Stimulated activated CD8-positive, alpha-beta memory T cell treated with anti-CD3 and anti-CD28 coated beads, Interleukin-4, amount 100 ng/mL, for 1 hour (primary cell): ENCODE results near the gene GPR137.

ENCODE experiments used
- DNase-seq, 2 donors: peaks; one replicate each; pipeline ENCODE4 v3.0.0-alpha.2; 2020; ENCODE audit warnings: low read depth in 2 of 2, low spot score in 1 of 2

Gene GPR137

DNA sequence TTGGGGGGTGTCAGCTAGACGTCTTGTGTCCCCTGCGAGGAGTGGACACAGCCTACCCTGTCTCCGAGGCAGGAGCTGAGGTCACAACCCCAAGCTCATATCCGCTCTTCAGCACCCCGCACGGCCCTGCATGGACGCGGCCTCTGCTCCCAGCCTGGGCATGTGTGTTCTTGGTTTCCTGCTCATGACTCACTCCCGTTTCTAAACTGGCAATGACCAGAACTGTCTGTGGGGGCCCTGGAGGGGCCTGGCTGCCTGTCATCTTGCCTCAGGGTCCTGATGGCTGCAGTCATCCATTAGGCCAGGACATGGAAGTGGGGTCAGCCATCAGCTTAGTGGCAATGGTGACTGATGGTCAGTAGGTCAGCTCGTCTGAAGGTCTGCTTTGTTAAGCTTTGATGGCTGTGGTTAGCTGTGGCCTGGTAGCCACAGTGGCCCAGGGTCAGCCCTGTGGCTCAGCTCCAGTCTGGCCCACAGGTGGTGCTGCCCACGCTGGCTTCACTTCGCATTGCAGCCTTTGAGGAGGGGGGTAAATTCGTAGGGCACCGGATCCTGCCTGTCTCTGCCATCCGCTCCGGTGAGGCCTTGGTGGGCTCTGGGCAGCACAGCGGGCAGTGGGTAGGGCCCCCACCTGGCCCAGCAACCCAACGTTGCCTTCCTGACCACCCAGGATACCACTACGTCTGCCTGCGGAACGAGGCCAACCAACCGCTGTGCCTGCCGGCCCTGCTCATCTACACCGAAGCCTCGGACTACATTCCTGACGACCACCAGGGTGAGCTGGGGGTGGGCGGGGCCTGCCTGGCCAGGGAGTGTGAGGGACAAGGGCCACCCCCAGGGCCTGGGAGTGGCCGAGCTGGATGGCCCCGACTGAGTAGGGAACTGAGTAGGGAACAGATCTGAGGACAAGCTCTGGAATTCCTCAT, 22.4 kb upstream of the GPR137 start:
- DNase-seq: no peak

GRCh38 chr11:64263947-64264317, 21.7 kb upstream of the GPR137 start:
- no peak for DNase-seq

DNA sequence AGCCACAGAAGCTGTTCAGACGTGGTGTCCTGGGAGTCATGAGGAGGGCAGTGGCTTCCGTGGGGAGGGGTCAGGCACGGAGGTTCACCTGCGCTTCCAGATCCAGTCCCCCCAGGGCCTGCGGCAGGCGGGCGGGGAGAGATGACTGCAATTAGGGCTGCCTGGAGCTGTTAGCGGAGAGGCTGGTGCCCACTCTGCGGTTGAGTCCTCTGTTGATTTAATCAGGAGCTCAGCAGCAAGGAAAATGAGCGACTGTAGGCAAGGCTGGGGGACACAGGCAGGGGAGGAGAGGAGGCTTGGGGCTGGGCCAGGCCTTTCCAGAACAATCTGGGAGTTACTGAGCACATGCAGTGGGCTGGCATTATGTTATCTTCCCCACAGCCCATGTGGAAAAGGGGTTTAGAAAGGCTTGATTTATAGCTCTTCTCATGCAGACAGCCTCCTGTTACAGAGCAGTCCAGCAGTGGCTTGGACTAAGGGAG, 21.2 kb upstream of the GPR137 start:
- no peak for DNase-seq

DNA sequence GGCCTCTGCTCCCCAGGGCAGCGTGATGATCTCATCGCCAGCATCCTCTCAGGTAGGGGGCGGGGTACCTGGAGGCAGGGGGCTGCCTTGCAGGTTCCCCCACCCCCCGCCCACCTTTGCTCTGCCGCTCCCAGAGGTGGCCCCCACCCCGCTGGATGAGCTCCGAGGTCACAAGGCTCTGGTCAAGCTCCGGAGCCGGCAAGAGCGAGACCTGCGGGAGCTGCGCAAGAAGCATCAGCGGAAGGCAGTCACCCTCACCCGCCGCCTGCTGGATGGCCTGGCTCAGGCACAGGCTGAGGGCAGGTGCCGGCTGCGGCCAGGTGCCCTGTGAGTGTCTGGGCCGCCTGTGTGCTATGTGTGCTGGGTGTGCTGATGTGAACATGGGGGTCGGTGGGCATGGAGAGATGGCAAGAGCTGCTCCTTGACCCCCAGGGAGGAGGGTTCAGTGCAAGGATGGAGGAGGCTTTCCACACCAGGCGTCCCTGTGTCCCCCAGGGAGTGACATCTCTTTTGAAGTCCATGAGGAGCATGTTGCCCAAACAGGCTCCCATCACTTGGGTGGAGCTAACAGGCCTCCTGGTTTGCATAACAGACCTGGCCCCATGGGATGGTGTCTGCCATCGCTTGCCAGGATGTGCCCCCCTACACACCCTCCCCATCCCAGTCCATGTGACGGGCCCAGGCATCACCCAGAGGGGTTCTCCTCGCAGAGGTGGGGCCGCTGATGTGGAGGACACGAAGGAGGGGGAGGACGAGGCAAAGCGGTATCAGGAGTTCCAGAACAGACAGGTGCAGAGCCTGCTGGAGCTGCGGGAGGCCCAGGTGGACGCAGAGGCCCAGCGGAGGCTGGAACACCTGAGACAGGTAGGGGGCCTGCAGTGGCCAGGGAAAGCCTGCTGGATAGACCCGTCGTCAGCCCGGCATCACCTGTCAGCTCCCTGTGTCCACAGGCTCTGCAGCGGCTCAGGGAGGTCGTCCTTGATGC, 20.2 kb upstream of the GPR137 start:
- no peak for DNase-seq

- DNase-seq: no peak
Measured at GRCh38 chr11:64266339-64266738, 19.3 kb upstream of the GPR137 start.

- no peak for DNase-seq
Measured at GRCh38 chr11:64267207-64267945, 18.3 kb upstream of the GPR137 start.

GRCh38 chr11:64268025-64268892, 17.4 kb upstream of the GPR137 start:
- no peak for DNase-seq

- no peak for DNase-seq
Measured at GRCh38 chr11:64268893-64269539, 16.6 kb upstream of the GPR137 start.

DNA sequence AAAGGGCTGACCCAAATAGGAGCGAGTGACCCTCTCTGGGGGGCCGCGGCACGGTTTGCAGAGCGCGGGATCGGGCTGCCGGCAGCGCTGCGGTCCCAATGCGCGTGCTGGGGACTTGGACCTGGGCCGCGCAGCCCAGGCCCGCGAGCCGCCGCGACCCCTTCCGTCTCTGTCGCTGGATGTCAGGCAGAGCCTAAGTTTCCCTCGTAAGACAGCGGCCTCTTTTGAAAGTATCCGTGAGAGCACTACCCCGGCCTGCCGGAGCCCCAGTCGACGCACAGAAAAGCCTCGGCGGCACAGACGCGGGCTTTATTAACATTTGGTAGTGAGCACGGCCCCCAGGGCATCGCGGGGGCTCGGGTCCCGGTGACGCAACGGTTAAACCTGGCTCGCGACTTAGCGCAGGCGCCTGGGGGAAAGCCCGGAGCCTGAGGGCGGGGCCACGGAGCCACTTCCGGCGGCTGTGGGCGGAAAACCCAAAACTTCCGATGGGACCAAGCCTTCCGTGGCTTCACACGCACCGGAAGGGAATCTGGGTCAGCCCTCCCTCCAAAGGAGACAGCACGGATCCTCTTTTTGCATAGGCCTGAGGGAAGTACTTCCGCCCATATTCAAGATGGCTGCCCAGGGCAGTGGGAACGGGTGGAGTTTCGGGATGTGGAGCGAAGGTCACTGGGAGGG, 16.0 kb upstream of the GPR137 start:
- peak; percentile 93 to 95 for DNase-seq

- DNase-seq: no peak
Measured at GRCh38 chr11:64275031-64275800, 10.4 kb upstream of the GPR137 start.

DNA sequence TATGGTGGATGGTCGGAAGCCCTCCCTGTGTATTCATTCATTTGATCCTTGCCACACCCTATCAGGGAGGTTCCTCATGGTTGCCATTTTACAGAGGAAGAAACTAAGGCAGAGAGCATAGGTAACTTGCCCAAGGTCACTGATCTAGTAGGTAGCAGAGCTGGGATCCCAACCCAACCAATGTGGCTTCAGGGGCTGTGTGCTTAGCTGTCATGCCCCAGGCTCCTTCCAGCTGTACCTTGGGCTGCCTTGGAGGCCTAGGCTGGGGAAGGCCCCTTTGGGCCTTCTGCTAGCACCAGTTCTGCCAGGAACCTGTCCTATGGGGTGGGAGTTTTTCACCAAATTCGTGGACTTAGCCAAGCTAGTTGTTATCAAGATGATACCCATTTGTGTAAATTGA, 9.8 kb upstream of the GPR137 start:
- DNase-seq: no peak

DNA sequence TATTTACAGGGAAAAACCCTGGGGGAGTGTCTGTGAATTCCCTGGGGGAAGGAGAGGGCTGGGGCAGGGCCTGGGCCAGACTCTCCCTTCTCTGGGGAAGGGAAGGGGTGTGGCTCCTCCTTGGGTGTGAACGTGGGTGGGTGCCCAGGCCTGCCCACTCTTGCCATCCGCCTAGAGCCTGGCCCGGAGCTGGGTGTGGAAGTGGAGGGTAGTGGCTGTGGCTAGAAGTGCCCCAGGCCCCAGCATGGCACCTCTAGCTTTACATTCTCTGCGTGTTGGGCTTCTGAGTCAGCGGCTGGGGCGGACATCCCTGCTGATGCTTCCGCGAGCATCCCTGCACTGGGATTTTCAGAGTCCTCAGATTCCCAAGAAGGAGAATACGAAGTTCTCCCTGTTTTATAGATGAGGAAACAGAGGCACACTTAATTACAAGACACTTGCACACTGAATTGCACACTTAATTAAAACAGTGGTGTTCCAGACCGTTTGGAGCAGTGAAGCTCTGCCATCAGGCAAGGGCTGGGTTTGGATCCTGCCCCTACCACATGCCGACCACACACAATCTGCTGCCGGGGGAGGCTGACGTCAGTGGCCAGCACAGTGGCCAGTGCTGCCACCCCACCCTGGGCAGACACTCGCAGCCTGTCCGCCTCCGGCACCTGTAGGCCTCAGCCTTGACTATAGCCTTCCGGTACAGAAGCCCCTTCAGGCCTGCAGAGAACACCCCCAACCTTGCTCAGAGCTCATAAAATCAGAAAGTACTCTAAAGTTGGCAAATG, 8.8 kb upstream of the GPR137 start:
- no peak for DNase-seq

DNA sequence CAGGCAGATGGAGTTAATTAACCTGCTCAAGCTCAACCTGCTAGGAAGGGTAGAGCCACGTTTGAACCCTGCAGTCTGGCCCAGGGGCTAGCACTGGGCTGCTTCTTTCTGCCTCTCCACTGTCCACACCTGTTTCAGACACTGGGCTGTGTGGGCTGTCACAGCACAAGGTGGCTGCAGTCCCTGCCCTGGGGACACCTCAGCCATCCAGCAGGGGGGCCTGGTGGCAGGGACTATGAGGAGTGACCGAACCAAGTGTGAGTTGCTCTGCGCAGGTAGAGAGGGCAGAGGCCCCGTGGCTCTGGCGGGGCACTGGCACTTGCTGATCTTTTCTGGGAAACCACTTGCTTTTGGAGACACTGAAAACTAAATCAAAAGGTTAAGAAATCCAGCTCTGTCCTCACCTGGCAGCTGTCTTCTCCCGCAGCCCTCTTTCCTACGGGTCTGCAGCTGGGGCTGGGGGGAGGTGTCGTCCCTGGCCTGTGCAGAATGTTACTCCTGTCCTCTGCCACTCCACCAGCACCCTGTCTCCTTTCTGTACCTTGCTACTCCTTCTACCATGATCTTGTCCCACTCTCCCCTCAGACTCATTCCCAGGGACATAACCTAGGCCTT, 7.0 kb upstream of the GPR137 start:
- no peak for DNase-seq

DNA sequence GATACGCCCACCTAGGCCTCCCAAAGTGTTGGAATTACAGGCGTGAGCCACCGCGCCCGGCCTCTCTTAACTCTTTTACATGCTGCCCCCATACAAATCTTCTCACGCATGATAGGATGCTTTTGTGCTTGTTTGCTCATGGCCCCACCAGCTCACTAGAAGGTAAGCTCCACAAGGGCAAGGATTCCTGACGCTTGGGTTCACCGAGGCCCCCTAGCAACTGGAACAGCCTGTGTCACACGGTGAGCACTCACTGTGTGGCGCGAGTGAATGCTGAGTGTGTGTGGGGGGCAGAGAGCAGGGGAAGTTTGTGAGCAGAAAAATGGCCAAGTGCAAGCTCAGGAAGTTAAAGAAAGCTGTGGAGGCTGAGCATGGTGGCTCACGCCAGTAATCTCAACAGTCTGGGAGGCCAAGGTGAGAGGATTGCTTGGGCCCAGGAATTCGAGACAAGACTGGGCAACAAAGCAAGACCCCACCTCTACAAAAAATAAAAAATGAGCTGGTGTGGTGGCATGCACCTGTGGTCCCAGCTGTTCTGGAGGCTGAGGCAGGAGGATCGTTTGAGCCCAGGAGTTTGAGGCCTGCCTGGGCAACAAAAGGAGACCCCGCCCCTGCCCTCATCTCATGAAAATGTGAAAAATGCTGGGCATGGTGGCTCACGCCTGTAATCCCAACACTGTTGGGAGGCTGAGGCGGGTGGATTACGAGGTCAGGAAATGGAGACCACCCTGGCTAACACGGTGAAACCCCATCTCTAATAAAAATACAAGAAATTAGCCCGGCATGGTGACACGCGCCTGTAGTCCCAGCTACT, 3.5 kb upstream of the GPR137 start:
- no peak for DNase-seq

- no peak for DNase-seq
Measured at GRCh38 chr11:64283092-64283491, 2.6 kb upstream of the GPR137 start.
